SJSA1 (cell line): ENCODE measurements around the gene HEPACAM. TPM values are rescaled to one million over a fixed set of nuclear protein-coding genes. Genes with fewer than 3 reads are reported as not detected.

Source experiments
- DNase-seq, 2 experiments: peaks; one replicate each; pipeline ENCODE4 v3.0.0-alpha.2; 2015 to 2020; ENCODE audit warnings: low spot score in 2 of 2, low read depth in 1 of 2
- H3K27ac ChIP-seq: fragments of 250-450 bp; sonication (Bioruptor Pico); 2 replicates; pipeline ENCODE4 v1.5.1; 2020; ENCODE audit warnings: mild to moderate bottlenecking, moderate library complexity
- H3K27me3 ChIP-seq: fragments of 250-450 bp; sonication (Bioruptor Pico); replicated peaks from 2 replicates; pipeline ENCODE4 v1.5.1; 2020; ENCODE audit warnings: mild to moderate bottlenecking, moderate library complexity
- H3K36me3 ChIP-seq: fragments of 250-450 bp; sonication (Bioruptor Pico); 2 replicates; pipeline ENCODE4 v1.5.1; 2020; ENCODE audit warnings: mild to moderate bottlenecking
- H3K4me1 ChIP-seq: fragments of 250-450 bp; sonication (Bioruptor Pico); replicated peaks from 2 replicates; pipeline ENCODE4 v1.6.1; 2021; ENCODE audit warnings: mild to moderate bottlenecking
- H3K4me3 ChIP-seq: fragments of 250-450 bp; sonication (Bioruptor Pico); 2 replicates; pipeline ENCODE4 v1.5.1; 2020; ENCODE audit warnings: mild to moderate bottlenecking
- H3K9me3 ChIP-seq: fragments of 250-450 bp; sonication (Bioruptor Pico); replicated peaks from 2 replicates; pipeline ENCODE4 v1.5.1; 2020; ENCODE audit warnings: mild to moderate bottlenecking
- total RNA-seq: library from RNA; depleted of rRNA; stranded (reverse); fragments of >200 nt; shearing (Covaris generic); gene quantifications from 2 replicates; pipeline ENCODE4 v1.2.3, GENCODE V29; 2014

The HEPACAM gene
- total RNA-seq, 1 experiment from 2014 or later, result not detected

GRCh38 chr11:124900464-124900863 lies 35.4 kb downstream of the HEPACAM start:
- no peak overlapping the region for H3K4me3 ChIP-seq

GRCh38 chr11:124899383-124900145 lies 36.3 kb downstream of the HEPACAM start:
- Histone ChIP-seq H3K4me1 (peaks cover 56% of the 10 kb centered on the region), H3K27ac (peak overlapping the region; percentile 88), H3K4me3 (no peak overlapping the region), H3K36me3 (no peaks in the 10 kb centered on the region), H3K9me3 (no peaks in the 10 kb centered on the region), H3K27me3 (no peaks in the 10 kb centered on the region)
- no peak for DNase-seq

More at GRCh38 chr11:124900464-124900863, 35.4 kb downstream of the HEPACAM start:
- H3K36me3 ChIP-seq, result no peaks in the 10 kb centered on the region
- no peaks in the 10 kb centered on the region for H3K9me3 ChIP-seq
- H3K27ac ChIP-seq, result peak overlapping the region; percentile 88
- DNase-seq, result peak; percentile 76 to 79
- H3K4me1 ChIP-seq, result peaks cover 56% of the 10 kb centered on the region
- H3K27me3 ChIP-seq, result no peaks in the 10 kb centered on the region

- H3K4me1 ChIP-seq, result peaks cover 56% of the 10 kb centered on the region
- H3K27ac ChIP-seq, result peak overlapping the region; percentile 88
- no peaks in the 10 kb centered on the region for H3K27me3 ChIP-seq
- no peaks in the 10 kb centered on the region for H3K9me3 ChIP-seq
- DNase-seq, result peak in 1 of 2 experiments; percentile 72
- no peak overlapping the region for H3K4me3 ChIP-seq
- H3K36me3 ChIP-seq, result no peaks in the 10 kb centered on the region
These were observed 37.1 kb downstream of the HEPACAM start for GRCh38 chr11:124898711-124899110.

- no peak for DNase-seq
- no peaks in the 10 kb centered on the region for H3K9me3 ChIP-seq
- no peaks in the 10 kb centered on the region for H3K36me3 ChIP-seq
- H3K4me1 ChIP-seq, result peaks cover 56% of the 10 kb centered on the region
- H3K27me3 ChIP-seq, result no peaks in the 10 kb centered on the region
- peak overlapping the region; percentile 88 for H3K27ac ChIP-seq
- H3K4me3 ChIP-seq, result no peak overlapping the region
These were observed 37.6 kb downstream of the HEPACAM start for GRCh38 chr11:124898263-124898680.

DNA sequence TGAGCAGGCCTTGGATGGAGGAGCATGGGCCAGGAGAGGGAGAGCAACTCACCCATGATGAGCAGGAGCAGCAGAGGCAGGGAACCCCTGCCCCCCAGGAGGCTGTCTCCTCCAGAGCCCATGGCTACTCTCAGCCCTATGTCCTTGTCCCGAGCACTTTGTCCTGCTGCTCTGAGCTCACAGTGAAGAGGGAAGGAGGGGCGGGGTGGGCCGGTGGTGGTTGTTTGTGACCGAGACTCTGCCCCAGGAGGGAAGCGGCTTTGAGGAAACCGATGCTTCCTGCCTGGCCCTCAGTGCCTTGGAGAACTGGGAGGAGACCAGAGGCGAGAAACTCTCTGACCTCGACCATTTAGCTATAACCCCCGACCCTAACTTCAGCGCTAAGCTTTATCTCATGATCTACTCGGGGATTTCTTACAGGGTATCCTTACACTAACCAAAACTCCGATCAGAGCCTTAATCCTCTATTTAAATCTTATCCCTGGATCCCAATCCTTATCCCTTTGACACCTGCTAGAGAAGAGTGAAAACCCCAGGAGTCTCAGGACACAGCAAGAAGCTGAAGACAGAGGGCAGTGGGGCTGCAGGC lies 38.1 kb downstream of the HEPACAM start, which contains the start of gene ROBO4:
Gene ROBO4, minus strand, starts transcription at position 192 of the 589 bp plus-strand sequence. Its CDS starts 70 bp downstream, at position 122.
- no peak within 1 kb of the TSS for H3K4me3 ChIP-seq
- H3K36me3 ChIP-seq, result no peaks in the 10 kb centered on the region
- peaks cover 56% of the 10 kb centered on the region for H3K4me1 ChIP-seq
- no peaks in the 10 kb centered on the region for H3K27me3 ChIP-seq
- DNase-seq, result no peak
- peak within 1 kb of the TSS; percentile 88 for H3K27ac ChIP-seq
- H3K9me3 ChIP-seq, result no peaks in the 10 kb centered on the region

DNA sequence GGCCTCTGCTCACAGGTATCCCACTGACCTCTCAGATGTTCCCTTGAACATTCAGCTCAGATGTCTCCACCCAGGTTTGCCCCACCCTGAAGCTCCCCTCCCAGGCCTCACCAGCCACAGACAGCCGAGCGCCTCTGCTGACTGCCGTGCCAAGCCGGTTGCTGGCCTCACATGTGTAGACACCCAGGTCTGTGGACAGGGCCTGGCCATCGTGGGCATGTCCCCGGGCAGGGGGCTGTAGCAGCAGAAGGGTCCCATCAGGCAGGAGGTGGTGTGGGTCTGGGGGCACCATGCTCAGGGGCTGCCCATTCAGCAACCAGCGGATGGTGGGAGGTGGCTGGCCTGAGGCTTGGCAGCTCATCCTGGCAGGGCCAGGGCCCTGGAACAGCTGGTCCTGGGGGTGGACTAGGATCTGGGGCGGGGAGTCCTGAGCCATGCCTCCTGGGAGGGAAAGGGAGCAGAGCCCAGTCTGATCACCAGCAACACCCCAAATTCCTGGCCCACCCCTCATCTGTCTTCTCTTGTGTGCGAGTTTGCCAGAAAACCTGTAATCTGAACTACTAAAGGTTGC lies 38.9 kb downstream of the HEPACAM start:
- no peaks in the 10 kb centered on the region for H3K27me3 ChIP-seq
- peak overlapping the region; percentile 57 for H3K27ac ChIP-seq
- no peaks in the 10 kb centered on the region for H3K36me3 ChIP-seq
- no peak for DNase-seq
- no peaks in the 10 kb centered on the region for H3K9me3 ChIP-seq
- no peak overlapping the region for H3K4me3 ChIP-seq
- peaks cover 56% of the 10 kb centered on the region for H3K4me1 ChIP-seq

- no peaks in the 10 kb centered on the region for H3K27me3 ChIP-seq
- no peaks in the 10 kb centered on the region for H3K36me3 ChIP-seq
- H3K27ac ChIP-seq, result peak overlapping the region; percentile 57
- peak; percentile 48 to 69 for DNase-seq
- H3K4me1 ChIP-seq, result peaks cover 55% of the 10 kb centered on the region
- no peaks in the 10 kb centered on the region for H3K9me3 ChIP-seq
- no peak overlapping the region for H3K4me3 ChIP-seq
These were observed 39.6 kb downstream of the HEPACAM start for GRCh38 chr11:124896071-124896750.

DNA sequence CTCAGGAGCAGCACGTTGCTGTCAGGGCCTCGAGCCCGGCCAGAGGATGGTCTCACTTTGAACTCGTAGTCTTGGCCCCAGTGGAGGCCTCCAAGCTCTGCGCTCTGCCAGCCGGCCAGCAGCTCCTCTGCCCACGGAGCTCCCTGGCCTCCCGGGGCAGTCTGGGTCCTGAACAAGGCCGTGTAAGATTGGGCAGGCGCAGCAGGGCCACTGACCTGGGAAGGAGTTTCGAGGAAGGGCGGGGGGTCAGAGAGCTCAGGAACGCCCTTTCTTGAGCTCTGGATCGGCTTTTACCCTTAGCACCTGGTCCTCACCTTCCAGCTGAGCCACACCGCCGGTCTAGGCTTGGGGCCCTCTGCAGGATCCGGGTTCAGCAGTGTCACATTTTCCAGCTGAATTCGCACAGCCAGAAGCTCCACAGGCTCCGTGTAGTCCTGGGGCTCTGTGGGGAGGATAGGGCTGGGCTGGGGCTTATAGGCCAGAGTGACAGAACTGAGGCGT lies 40.3 kb downstream of the HEPACAM start:
- no peak for DNase-seq
- H3K9me3 ChIP-seq, result no peaks in the 10 kb centered on the region
- no peaks in the 10 kb centered on the region for H3K36me3 ChIP-seq
- H3K4me3 ChIP-seq, result no peak overlapping the region
- H3K4me1 ChIP-seq, result peaks cover 48% of the 10 kb centered on the region
- H3K27ac ChIP-seq, result no peak overlapping the region
- H3K27me3 ChIP-seq, result no peaks in the 10 kb centered on the region

DNA sequence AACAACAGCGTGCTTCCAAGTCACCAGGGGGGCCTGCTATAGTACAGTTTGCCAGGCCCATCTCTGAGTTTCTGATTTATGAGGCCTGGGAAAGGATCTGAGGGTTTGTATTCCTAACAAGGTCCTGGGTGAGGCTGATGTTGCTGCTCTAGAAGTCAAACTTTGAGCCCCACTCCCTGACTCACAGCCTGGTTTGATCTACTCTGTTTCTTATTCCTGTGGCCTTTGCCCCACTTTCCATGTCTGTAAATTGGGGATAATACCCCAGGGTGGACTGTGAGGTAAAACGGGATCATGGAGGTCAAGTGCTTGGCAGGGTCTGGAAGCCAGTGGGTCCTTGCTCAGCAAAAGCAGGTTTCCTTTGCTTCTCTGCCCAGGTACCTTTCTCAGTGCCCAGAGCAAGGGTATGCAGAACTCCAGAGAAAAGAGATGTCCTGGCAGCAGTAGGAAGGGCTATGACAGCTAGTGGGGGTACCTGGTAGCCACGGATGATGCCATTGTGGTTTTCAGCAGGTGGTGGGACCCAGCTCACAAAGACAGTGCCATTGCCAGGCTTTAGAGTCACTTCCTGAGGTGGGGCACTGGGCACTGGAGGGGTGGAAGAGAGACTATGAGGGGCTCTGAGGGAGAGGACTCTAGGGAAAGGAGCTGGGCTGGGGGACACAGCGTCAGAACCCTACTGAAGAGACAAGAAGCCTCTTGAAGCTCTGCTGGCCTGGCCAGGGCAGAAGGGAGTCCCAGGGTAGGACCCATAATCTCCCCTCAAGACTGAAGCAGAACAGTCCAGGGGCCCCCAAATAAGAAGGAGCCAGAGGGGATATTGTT lies 41.0 kb downstream of the HEPACAM start:
- H3K27ac ChIP-seq, result no peak overlapping the region
- no peaks in the 10 kb centered on the region for H3K9me3 ChIP-seq
- H3K4me3 ChIP-seq, result no peak overlapping the region
- no peak for DNase-seq
- H3K4me1 ChIP-seq, result peaks cover 41% of the 10 kb centered on the region
- H3K27me3 ChIP-seq, result no peaks in the 10 kb centered on the region
- H3K36me3 ChIP-seq, result no peaks in the 10 kb centered on the region

DNA sequence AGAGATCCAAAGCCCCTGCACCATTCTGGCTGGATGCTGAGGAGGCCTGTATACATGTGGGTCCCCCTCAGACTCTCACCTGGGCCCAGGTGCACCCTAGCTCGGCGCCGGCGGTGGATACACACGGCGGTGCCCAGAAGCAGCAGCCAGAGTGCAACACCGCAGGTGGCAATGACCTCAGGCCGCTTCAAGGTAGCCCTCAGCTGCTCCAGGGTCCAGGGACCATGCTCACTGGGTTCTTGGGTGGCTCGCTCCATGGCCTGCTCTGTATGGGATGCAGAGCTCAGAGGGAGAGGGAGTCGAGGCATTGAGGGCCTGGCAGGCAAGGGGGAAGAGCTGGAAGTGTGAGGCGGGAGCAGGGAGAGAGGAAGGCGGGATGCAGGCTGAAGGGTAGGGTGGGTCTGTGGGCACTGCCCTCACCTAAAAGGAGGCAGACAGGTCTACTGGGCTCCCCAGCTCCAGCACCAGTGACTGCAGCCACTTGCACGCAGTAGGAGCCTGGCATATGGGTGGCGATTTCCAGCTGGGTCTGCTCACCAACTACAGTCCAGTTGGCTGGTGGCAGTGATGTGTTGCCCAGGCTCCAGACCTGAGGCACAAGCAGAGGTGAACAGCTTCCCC lies 42.0 kb downstream of the HEPACAM start:
- Histone ChIP-seq H3K4me3 (no peak overlapping the region), H3K27me3 (no peaks in the 10 kb centered on the region), H3K27ac (no peak overlapping the region), H3K36me3 (no peaks in the 10 kb centered on the region), H3K9me3 (no peaks in the 10 kb centered on the region), H3K4me1 (peaks cover 32% of the 10 kb centered on the region)
- no peak for DNase-seq

DNA sequence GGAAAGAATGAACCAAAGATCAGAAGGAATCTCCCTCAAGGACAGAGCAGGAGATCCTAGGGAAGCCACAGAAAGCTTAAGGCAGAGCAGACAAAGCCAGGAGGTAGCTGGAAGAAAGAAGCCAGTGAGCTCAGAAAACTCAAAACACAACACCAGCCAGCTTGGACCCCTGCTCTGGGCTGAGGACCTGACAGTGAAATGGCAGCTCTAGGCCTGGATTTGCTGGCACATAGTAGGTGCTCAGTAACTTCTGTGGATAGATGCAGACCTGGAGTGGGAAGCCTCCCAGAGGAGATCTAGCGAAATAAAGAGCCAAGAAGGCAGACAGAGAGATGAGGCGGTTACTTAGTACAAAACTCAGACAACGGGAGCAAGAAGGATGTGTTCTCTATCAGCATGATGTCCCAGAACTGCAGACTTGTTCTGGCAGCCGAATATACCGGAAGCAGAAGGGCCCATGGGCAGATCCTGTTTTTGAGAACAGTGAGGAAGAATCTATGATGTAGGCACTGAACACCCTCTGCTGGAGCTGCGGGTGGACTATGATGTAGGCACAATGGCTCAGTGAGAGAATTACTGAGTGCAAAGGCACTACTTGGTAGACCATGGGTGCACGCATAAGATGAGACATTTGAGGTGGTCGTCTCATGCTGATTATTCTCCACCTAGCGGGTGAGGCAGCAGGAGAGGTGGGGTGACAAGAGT lies 42.9 kb downstream of the HEPACAM start:
- no peaks in the 10 kb centered on the region for H3K36me3 ChIP-seq

GRCh38 chr11:124892146-124892545 lies 43.7 kb downstream of the HEPACAM start:
- no peak overlapping the region for H3K27ac ChIP-seq
- H3K4me3 ChIP-seq, result no peak overlapping the region
- H3K27me3 ChIP-seq, result no peaks in the 10 kb centered on the region
- H3K9me3 ChIP-seq, result no peaks in the 10 kb centered on the region
- H3K4me1 ChIP-seq, result peaks cover 14% of the 10 kb centered on the region
- DNase-seq, result no peak
- H3K36me3 ChIP-seq, result no peaks in the 10 kb centered on the region

More for the DNA sequence above, 42.9 kb downstream of the HEPACAM start:
- Histone ChIP-seq H3K4me3 (no peak overlapping the region), H3K27me3 (no peaks in the 10 kb centered on the region), H3K27ac (no peak overlapping the region), H3K4me1 (peaks cover 22% of the 10 kb centered on the region), H3K9me3 (no peaks in the 10 kb centered on the region)
- no peak for DNase-seq
